OCI-LY1 (cell line): ENCODE results near the gene WWP2.
"Not testable (repeated sequence)": the region's sequence is repeated elsewhere in the genome, so short reads cannot be mapped to it uniquely, and the experiment has no call there.

Experiments used
- H2AFZ ChIP-seq: fragments of 200-600 bp; sonication (generic), shearing (Covaris generic); 2 replicates; pipeline ENCODE4 v1.6.0; 2014; ENCODE audit warnings: antibody characterized with exemption, mild to moderate bottlenecking, low read length
- H3F3A ChIP-seq: fragments of 200-600 bp; sonication (generic), shearing (Covaris generic); 2 replicates; pipeline ENCODE4 v1.6.0; 2014; ENCODE audit warnings: mild to moderate bottlenecking, antibody characterized with exemption, low read length, moderate library complexity; ENCODE audit not compliant: insufficient read depth
- H3K27ac ChIP-seq: fragments of 200-600 bp; sonication (generic); 2 replicates; pipeline ENCODE4 v1.5.1; 2014; ENCODE audit warnings: low read length, mixed run types, mild to moderate bottlenecking, low read depth; ENCODE audit not compliant: poor library complexity, severe bottlenecking
- H3K27me3 ChIP-seq: fragments of 200-600 bp; sonication (generic); 2 replicates; pipeline ENCODE4 v1.6.0; 2014; ENCODE audit warnings: antibody characterized with exemption, mild to moderate bottlenecking, low read length, moderate library complexity; ENCODE audit not compliant: insufficient read depth
- H3K36me3 ChIP-seq: fragments of 200-600 bp; sonication (generic); 2 replicates; pipeline ENCODE4 v1.6.1; 2014; ENCODE audit warnings: mild to moderate bottlenecking, antibody characterized with exemption, low read length, moderate library complexity, mixed read lengths; ENCODE audit not compliant: insufficient read depth
- H3K4me1 ChIP-seq: fragments of 200-600 bp; sonication (generic); 2 replicates; pipeline ENCODE4 v1.5.1; 2014; ENCODE audit warnings: mild to moderate bottlenecking, low read length, moderate library complexity; ENCODE audit not compliant: insufficient read depth, severe bottlenecking
- H3K4me2 ChIP-seq: fragments of 200-600 bp; sonication (generic), shearing (Covaris generic); 2 replicates; pipeline ENCODE4 v1.6.1; 2014; ENCODE audit warnings: low read length
- H3K4me3 ChIP-seq: fragments of 200-600 bp; sonication (generic); 2 replicates; pipeline ENCODE4 v1.5.1; 2014; ENCODE audit warnings: low read length, low read depth, mild to moderate bottlenecking, mixed read lengths; ENCODE audit not compliant: poor library complexity, severe bottlenecking
- H3K79me2 ChIP-seq: fragments of 200-600 bp; shearing (Covaris generic); 2 replicates; pipeline ENCODE4 v1.6.1; 2016; ENCODE audit warnings: mixed run types, low read length, mixed read lengths; ENCODE audit not compliant: insufficient read depth
- H3K9ac ChIP-seq: fragments of 200-600 bp; sonication (generic), shearing (Covaris generic); 2 replicates; pipeline ENCODE4 v1.6.1; 2014; ENCODE audit warnings: mild to moderate bottlenecking, low read length, mixed read lengths
- H3K9me2 ChIP-seq: fragments of 200-600 bp; sonication (generic), shearing (Covaris generic); 2 replicates; pipeline ENCODE4 v1.6.1; 2014; ENCODE audit warnings: low read depth, mild to moderate bottlenecking, low read length, mixed read lengths
- H3K9me3 ChIP-seq: fragments of 200-600 bp; shearing (Covaris generic); 2 replicates; pipeline ENCODE4 v1.6.1; 2014; ENCODE audit warnings: low read length, mixed read lengths
- H4K20me1 ChIP-seq: fragments of 200-600 bp; sonication (generic), shearing (Covaris generic); 2 replicates; pipeline ENCODE4 v1.6.0; 2016; ENCODE audit warnings: mild to moderate bottlenecking, low read length; ENCODE audit not compliant: insufficient read depth
- CTCF ChIP-seq: fragments of 200-600 bp; sonication (generic), shearing (Covaris generic); IDR thresholded peaks from 2 replicates; pipeline ENCODE4 v1.5.1; 2017; ENCODE audit warnings: mild to moderate bottlenecking, antibody characterized with exemption, low read length, moderate library complexity, mixed read lengths
- EZH2 ChIP-seq: fragments of 200-600 bp; sonication (generic), shearing (Covaris generic); IDR thresholded peaks from 2 replicates; pipeline ENCODE4 v1.8.0; 2017; ENCODE audit warnings: borderline replicate concordance, mixed run types, mild to moderate bottlenecking, antibody characterized with exemption, low read length, moderate library complexity, mixed read lengths

The WWP2 gene

GRCh38 chr16:69726313-69727060, 35.6 kb upstream of the WWP2 start, which contains the start of gene NQO1:
NQO1 (minus strand) TSS chr16:69726560; CDS start chr16:69726439, 121 bp downstream.
- Histone ChIP-seq H3K9me2 (no peaks in the 10 kb centered on the region), H3K4me1 (peaks cover 26% of the 10 kb centered on the region), H3K27ac (peak within 1 kb of the TSS; percentile 74), H3K27me3 (no peaks in the 10 kb centered on the region), H3K36me3 (no peaks in the 10 kb centered on the region), H3K4me3 (peak within 1 kb of the TSS; percentile 65), H3K4me2 (peak within 1 kb of the TSS; percentile 80), H3K9ac (peak within 1 kb of the TSS; percentile 78), H4K20me1 (no peaks in the 10 kb centered on the region), H2AFZ (peak within 1 kb of the TSS; percentile 25; the same call in 1 of the 2 replicates), H3K79me2 (no peaks in the 10 kb centered on the region), H3F3A (no peaks in the 10 kb centered on the region), H3K9me3 (no peaks in the 10 kb centered on the region)
- TF ChIP-seq CTCF (no peak), EZH2 (no peak)

- Histone ChIP-seq H3K27me3 (no peaks in the 10 kb centered on the region), H3K4me3 (no peak overlapping the region), H4K20me1 (no peaks in the 10 kb centered on the region), H3K4me1 (peaks cover 26% of the 10 kb centered on the region), H3K9me2 (no peaks in the 10 kb centered on the region), H3K27ac (no peak overlapping the region), H2AFZ (no peak overlapping the region), H3K4me2 (no peak overlapping the region), H3K9ac (no peak overlapping the region), H3K36me3 (no peaks in the 10 kb centered on the region), H3K79me2 (no peaks in the 10 kb centered on the region), H3F3A (no peaks in the 10 kb centered on the region), H3K9me3 (no peaks in the 10 kb centered on the region)
- no peak for TF ChIP-seq CTCF
Measured at GRCh38 chr16:69727916-69728270, 34.2 kb upstream of the WWP2 start.

GRCh38 chr16:69729030-69729429, 33.1 kb upstream of the WWP2 start:
- H3K9ac ChIP-seq, H3K9me3 ChIP-seq, H3K9me2 ChIP-seq, H3K27ac ChIP-seq, H3K4me2 ChIP-seq, H3K4me3 ChIP-seq, H3F3A ChIP-seq, H2AFZ ChIP-seq, H3K79me2 ChIP-seq, H3K27me3 ChIP-seq, H4K20me1 ChIP-seq, H3K36me3 ChIP-seq: not testable (repeated sequence)
- peaks cover 26% of the 10 kb centered on the region for H3K4me1 ChIP-seq

GRCh38 chr16:69731280-69731679, 30.9 kb upstream of the WWP2 start:
- H3F3A ChIP-seq, H3K9me2 ChIP-seq, H2AFZ ChIP-seq, H3K4me3 ChIP-seq, H3K27ac ChIP-seq, H3K4me2 ChIP-seq, H3K9ac ChIP-seq, H3K9me3 ChIP-seq, H3K27me3 ChIP-seq, H3K36me3 ChIP-seq, H3K79me2 ChIP-seq, H4K20me1 ChIP-seq: not testable (repeated sequence)
- H3K4me1 ChIP-seq = peaks cover 12% of the 10 kb centered on the region
